CD4-positive, alpha-beta T cell treated with Interleukin-6 at 100 ng/mL for 8 hours (primary cell): ENCODE measurements around the gene SLC25A30.

Source experiments
- DNase-seq: peaks from one replicate; pipeline ENCODE4 v3.0.0-alpha.2; 2020; ENCODE audit warnings: mixed read lengths, low spot score

The SLC25A30 gene

GRCh38 chr13:45417790-45418534, at the start of gene SLC25A30:
Gene SLC25A30, minus strand, starts transcription at chr13:45418373. Its CDS starts 6,948 bp downstream, at chr13:45411425.
- peak; percentile 91 for DNase-seq

- no peak for DNase-seq
Measured at GRCh38 chr13:45466359-45466758, 48.2 kb upstream of the SLC25A30 start.

- peak; percentile 95 for DNase-seq
Measured at GRCh38 chr13:45464687-45465453, 46.7 kb upstream of the SLC25A30 start, which contains the start of gene COG3. Gene COG3, plus strand, starts transcription at chr13:45464939. Its CDS starts 98 bp downstream, at chr13:45465037.

GRCh38 chr13:45464141-45464686, 46.0 kb upstream of the SLC25A30 start:
- DNase-seq = no peak

GRCh38 chr13:45456196-45456972, 38.2 kb upstream of the SLC25A30 start:
- no peak for DNase-seq

GRCh38 chr13:45454204-45454603, 36.0 kb upstream of the SLC25A30 start:
- DNase-seq = no peak

- DNase-seq = no peak
Measured at GRCh38 chr13:45451282-45451681, 33.1 kb upstream of the SLC25A30 start.

GRCh38 chr13:45448965-45449559, 30.9 kb upstream of the SLC25A30 start:
- DNase-seq = no peak

- DNase-seq = no peak
Measured at GRCh38 chr13:45447050-45447661, 29.0 kb upstream of the SLC25A30 start.

- DNase-seq = no peak
Measured at GRCh38 chr13:45446181-45446580, 28.0 kb upstream of the SLC25A30 start.

GRCh38 chr13:45445053-45445452, 26.9 kb upstream of the SLC25A30 start:
- DNase-seq = no peak

GRCh38 chr13:45441633-45442032, 23.5 kb upstream of the SLC25A30 start:
- peak; percentile 9 for DNase-seq

- DNase-seq = no peak
Measured at GRCh38 chr13:45439781-45440462, 21.7 kb upstream of the SLC25A30 start.

- no peak for DNase-seq
Measured at GRCh38 chr13:45439008-45439407, 20.8 kb upstream of the SLC25A30 start.

- no peak for DNase-seq
Measured at GRCh38 chr13:45437947-45438346, 19.8 kb upstream of the SLC25A30 start.

GRCh38 chr13:45436953-45437352, 18.8 kb upstream of the SLC25A30 start:
- no peak for DNase-seq

GRCh38 chr13:45436332-45436731, 18.2 kb upstream of the SLC25A30 start:
- no peak for DNase-seq

- DNase-seq = no peak
Measured at GRCh38 chr13:45434556-45435371, 16.6 kb upstream of the SLC25A30 start.

- no peak for DNase-seq
Measured at GRCh38 chr13:45433381-45433790, 15.2 kb upstream of the SLC25A30 start.
